Superior temporal gyrus (tissue), 1 donor: ENCODE results near the gene TMEM41B.
"Not testable (repeated sequence)": the region's sequence is repeated elsewhere in the genome, so short reads cannot be mapped to it uniquely, and the experiment has no call there.

Experiments used
- DNase-seq: peaks from one replicate; pipeline ENCODE4 v3.0.0-alpha.2; 2016; ENCODE audit errors: extremely low spot score

Gene TMEM41B, protein sequence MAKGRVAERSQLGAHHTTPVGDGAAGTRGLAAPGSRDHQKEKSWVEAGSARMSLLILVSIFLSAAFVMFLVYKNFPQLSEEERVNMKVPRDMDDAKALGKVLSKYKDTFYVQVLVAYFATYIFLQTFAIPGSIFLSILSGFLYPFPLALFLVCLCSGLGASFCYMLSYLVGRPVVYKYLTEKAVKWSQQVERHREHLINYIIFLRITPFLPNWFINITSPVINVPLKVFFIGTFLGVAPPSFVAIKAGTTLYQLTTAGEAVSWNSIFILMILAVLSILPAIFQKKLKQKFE

DNA sequence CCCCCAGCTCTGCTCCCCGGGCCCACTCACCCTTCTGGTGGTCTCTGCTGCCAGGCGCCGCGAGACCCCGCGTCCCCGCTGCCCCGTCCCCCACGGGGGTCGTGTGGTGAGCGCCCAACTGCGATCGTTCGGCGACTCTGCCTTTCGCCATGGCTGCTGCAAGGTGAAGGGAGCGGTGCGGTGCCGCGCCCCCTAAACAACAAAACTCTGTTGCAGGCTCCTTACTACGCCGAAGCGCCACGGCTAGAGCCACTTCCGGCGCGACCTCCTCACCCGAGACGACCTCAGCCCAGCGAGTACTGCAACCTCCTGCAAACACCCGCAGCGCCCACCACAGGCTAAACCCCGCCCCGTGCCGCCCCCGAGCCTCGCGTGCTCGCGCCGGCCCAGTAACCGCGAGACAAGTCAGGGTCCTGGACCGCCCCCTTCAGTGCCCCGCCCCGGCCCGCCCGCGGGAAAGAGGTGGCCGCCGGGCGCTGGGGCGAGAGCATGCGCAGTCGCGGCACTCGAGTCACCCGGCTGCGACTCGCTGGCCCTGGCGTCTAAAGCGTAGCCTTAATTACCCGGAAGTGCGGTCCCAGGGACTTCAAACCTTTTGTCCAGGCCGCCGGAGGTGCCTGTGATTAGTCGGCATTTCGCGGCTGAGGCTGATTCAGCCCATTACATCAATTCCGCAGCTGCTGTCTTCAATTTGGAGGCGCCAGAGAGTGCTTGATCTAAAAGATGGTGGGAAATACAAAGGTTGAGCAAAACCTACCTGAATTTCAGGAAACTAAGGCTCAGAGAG lies at the start of gene TMEM41B:
Gene TMEM41B (minus strand): TSS at position 303 of the 787 bp plus-strand sequence. CDS start 152 bp downstream, at position 151.
- DNase-seq, result peak; percentile 96

DNA sequence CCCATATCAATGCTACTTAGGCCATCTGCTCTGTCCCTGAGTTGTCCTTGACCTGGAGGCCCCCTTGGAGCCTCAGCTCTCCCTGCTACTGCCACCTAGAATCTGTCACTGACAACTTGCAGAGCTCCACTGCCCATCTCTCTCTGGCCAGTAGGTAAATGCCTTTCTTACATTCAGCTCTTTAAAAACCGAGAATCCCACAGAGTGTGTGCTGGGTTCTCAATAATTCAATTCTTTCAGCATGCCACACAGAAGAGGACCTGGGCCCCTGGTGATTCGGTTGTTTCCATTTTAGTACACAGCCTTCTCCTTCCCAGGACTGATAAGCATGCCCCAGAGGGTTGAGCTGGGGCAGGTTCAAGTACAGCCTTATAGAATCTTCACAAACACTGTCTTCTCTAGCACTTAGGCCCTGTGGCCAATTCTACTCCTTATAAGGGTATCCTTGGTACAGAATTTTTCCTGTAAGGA lies 48.0 kb upstream of the TMEM41B start:
- no peak for DNase-seq

DNA sequence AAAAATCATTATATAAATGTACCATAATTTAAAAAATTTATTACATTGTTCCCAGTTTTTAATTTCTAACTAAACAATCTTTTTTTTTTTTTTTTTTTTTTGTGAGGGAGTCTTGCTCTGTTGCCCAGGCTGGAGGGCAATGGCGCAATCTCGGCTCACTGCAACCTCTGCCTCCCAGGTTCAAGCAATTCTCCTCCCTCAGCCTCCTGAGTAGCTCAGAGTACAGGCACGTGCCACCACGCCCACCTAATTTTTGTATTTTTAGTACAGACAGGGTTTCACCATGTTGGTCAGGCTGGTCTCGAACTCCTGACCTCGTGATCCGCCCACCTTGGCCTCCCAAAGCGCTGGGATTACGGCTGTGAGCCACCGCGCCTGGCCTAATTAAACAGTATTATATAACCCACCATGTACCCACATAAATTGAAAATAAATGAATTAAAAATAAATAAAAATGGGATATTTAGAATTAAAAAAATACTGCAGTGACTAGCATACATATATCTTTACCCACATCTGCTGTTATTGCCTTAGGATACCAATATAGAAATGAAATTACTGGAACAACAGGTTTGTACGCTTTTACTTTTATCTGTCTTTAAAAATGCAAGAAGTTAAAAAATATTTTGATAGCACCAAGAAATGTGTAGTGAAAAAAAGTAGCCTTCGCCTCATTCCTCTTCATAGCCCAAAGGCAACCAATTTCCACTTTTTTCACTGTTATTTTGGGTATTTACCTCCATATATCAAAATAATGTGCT lies 46.6 kb upstream of the TMEM41B start:
- not testable (repeated sequence) for DNase-seq

DNA sequence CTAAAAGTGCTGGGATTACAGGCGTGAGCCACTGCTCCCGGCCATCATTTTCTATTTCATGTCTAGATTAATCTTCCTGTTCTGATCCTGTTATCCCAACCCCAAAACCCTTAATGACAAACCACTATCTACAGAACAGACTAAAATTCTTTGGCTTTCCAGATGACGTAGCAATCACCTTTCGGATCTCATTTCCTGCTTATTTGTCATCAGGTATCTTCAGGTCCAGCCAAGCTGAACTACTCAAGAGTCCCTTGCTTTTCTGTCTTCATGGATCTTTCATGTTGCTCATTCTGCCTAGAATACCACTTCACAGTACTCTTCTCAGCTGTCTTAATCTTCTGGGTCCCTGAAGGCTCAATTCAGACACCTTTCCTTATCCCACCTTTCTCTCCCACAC lies 42.6 kb upstream of the TMEM41B start:
- DNase-seq, result no peak

DNA sequence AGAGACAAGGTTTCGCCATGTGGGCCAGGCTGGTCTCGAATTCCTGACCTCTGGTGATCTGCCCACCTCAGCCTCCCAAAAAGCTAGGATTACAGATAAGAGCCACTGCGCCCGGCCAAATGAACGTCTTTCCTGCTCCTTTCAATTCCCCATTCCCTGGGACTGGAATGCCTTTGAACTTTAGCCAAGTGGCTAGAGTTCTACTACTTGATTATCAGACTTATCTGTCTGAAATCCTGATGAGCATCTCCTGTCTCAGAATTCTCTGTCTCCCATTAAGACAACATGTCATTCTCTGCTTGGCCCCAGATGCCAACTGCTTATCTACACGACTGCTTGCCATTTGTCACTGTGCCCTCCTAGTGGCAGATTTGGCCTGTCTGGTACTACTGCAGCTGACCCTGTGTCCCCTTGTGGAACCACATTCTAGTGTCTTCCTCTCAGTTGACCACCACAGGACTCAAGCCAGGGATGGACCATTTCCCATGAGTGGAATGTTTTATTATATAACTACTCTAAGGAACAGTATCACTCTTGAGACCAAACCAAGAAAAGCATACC lies 37.0 kb upstream of the TMEM41B start:
- DNase-seq, result no peak

DNA sequence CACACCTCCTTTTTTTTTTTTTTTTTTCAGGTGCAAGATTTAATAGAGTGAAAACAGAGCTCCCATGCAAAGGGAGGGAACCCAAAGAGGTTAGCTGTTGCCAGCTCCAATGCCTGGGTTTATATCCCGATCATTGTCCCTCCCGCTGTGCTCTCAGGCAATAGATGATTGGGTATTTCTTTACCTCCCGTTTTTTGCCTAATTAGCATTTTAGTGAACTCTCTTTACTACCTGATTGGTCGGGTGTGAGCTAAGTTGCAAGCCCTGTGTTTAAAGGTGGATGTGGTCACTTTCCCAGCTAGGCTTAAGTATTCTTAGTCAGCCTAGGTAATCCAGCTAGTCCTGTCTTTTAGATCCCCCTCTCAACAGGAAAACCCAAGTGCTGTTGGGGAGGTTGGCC lies 33.4 kb upstream of the TMEM41B start:
- DNase-seq, result not testable (repeated sequence)

DNA sequence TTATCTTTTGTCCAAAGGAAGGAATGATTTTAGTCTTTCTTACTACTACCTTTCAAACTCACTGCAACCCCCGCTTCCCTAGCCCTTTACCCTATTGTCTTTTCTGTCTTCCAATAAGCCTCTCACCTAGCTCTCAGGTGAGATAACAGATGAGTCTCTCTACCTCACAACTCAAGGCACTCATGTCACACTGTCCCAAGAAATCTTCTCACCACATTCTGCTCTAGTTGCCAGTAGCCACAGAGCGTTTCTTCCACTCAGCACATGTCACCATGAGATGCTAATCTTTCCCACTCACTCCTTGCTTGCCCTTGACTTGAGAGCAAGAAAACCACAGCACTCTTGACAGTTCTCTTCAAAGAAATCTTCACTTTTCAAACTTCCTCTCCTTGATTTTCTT lies 32.7 kb upstream of the TMEM41B start:
- DNase-seq, result no peak

DNA sequence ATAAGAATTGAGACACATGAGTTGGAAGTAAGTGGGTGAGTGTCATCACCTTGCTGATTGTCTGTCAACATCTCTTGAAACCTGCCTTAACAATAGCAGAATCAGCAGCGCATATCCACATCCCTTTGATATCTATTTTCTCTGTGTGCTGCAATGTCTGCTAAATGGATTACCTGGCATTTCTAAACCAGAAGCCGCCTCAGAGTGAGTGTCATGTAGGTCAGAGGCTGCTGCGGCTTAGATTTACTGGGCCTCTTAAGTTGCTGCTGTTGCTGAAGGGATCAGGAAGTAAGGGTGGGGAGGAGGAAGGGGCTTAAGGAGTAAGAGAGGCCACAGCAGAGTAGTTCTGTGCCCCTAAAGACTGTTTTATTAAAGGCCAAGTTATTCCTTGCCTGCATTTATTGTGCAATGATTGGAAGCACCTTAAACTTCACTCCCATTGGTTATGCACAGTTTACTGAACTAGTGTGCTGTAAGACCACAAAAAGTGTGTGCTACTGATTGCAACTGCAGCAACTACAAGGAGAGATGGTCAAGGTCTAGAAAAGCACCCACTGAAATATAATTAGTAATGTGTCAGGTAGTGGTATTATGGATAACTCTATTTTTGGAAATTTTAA lies 29.8 kb upstream of the TMEM41B start:
- DNase-seq, result no peak

DNA sequence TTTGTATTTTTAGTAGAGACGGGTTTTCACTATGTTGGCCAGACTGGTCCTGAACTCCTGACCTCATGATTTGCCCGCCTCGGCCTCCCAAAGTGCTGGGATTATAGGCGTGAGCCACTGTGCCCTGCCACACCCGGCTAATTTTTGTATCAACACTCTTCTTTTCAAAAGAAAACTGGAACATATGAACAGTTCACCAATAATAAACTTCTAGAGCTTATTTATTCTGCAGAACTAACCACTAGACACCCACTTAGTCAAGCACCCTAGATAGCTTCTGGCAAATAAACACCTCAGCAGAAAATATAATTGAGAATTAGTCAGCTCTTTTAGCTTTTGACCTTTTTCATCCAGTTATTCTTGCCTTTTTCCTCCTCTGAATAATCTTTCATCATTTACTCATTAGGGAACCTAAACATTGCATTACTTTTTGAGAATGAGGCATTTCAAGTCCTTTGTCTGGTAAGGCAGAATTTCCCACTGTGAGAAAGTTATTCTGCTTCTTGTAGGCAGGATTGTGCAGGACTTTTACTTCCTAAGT lies 27.3 kb upstream of the TMEM41B start:
- DNase-seq, result no peak

DNA sequence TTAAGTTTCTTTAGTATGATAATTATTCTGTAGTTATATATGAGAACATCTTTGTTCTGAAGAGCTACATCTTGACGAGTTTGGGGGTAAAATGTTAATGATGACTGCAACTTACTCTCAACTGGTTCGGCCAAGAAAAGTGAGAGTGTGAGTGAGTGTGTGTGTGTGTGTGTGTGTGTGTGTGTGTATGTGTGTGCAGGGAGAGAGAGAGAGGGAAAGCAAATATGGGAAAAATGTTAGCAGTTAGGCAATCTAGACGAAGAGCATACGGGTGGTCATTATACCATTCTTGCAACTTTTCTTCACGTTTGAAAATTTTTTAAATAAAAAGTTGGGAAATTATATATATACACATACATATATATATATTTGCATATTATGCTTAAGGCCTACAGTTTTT lies 18.3 kb upstream of the TMEM41B start:
- DNase-seq, result no peak

DNA sequence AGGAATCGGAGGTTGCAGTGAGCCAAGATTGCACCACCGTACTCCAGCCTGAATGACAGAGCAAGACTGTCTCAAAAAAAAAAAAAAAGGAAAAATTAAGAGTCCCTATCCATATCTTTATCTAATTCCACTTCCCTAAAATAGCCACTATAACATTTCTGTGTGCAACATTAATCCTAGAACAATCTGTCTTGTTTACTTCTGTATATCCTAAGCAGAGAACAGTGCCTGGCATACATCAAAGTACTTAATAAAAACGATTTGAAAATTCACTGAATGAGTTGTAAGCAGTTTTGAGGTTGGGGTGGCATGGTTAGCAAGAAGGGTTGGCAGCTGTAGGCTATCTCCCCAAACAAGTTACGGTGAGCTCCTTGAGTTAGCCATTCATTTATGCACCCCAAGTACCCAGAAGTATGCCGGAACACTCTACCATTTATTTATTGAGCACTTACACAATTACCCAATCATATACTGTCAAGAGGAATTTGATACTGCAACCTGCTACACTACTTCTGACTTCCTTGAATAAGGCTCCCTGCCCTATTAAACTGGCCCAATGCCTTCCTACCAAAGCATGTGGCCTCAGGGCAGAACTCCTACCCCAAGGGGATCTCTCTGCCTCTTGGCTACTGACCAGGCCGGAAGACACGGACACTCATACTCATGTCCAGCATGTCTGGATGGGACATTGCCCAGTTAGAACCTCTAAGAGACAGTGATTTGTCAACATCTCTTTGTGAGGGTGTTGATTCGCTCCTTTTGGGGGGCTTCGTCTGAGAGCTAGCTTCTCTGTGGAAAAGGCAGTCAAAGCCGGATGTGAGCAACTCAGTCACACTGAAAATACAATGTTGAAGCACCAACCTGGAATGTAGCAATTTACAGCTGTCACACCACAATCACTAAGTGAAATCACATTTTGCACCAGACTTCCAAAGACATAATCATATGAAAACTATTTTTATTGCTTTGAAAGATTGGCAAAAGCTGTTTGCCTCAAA lies 16.3 kb upstream of the TMEM41B start:
- DNase-seq, result no peak

DNA sequence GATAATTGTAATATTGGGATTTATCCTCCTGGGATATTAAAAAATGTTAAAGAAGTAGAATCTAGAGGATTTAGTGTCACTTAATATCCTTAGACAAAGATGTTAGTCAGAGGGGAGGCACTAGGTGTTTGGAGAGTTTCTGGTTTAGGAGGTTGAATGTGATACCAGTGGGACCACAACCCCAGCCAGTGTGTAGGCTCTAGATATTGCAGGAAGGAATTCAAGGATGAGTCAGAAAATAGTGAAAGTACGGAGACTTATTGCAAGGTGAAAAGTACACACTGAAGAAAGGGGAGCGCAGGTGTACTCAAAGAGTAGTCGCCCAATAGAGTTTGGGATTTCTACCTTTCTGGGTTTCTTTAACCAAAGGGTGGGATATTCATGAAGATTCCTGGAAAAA lies 5.7 kb upstream of the TMEM41B start:
- no peak for DNase-seq

DNA sequence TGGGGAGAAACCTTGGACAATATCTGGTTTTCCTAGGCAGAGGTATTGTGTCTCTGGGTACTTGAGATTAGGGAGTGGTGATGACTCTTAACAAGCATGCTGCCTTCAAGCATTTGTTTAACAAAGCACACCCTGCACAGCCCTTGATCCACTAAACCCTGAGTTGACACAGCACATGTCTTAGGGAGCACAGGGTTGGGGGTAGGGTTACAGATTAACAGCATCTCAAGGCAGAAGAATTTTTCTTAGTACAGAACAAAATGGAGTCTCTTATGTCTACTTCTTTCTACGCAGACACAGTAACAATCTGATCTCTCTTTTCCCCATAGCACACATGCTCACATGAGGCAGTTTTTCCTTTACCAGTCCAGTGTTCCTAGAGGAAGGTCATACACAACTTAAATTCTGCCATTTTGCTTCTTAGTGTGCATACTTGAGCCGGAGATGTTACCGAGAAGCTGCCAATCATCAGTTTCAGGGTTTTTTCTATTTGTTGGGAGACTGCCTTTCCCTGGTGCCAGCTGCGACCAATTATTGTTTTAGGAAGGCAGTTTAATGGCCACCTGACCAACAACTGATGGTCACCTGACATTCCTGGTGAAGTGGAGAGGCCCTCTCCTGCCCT lies 5.1 kb upstream of the TMEM41B start:
- not testable (repeated sequence) for DNase-seq

DNA sequence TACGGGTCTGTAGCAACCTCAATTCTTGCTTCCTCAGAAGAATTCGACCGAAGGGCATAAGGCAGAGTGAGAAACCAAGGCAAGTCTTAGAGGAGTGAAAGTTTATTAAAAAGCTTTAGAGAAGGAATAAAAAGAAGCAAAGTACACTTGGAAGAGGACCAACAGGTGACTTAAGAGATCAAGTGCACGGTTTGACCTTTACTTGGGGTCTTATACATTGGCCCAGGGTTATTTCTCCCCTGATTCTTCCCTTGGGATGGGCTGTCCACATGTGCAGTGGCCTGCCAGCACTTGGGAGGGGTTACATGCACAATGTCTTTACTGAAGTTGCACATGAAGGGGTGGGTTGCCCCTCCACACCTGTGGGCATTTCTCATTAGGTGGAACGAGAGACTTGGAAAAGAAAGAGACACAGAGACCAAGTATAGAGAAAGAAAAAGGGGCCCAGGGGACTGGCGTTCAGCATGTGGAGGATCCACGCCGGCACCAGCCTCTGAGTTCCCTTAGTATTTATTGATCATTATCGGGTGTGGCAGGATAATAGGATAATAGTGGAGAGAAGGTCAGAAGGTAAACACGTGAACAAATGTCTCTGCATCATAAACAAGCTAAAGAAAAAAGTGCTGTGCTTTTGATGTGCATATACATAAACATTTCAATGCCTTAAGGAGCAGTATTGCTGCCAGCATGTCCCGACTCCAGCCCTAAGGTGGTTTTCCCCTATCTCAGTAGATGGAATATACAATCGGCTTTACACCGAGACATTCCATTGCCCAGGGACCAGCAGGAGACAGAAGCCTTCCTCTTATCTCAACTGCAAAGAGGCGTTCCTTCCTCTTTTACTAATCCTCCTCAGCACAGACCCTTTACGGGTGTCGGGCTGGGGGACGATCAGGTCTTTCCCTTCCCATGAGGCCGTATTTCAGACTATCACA lies 4.3 kb upstream of the TMEM41B start:
- not testable (repeated sequence) for DNase-seq

DNA sequence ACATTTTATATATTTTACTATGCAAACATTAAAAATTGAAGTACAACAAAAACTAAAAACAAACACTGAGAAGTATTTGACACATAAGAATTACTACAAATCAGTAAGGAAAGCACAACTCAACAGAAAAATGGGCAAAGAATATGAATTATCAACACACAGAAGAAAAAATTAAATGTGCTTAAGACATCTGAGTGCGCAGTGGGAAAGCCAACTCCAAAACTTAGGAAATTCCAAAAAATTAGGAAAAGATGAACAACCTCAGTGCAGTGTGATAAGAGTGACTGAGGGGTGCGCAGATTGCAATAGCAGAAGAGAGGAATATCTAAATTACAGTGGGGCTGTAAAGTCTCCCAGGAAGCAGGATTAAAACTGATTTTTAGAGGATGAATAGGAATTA lies 1.9 kb upstream of the TMEM41B start:
- DNase-seq, result no peak

DNA sequence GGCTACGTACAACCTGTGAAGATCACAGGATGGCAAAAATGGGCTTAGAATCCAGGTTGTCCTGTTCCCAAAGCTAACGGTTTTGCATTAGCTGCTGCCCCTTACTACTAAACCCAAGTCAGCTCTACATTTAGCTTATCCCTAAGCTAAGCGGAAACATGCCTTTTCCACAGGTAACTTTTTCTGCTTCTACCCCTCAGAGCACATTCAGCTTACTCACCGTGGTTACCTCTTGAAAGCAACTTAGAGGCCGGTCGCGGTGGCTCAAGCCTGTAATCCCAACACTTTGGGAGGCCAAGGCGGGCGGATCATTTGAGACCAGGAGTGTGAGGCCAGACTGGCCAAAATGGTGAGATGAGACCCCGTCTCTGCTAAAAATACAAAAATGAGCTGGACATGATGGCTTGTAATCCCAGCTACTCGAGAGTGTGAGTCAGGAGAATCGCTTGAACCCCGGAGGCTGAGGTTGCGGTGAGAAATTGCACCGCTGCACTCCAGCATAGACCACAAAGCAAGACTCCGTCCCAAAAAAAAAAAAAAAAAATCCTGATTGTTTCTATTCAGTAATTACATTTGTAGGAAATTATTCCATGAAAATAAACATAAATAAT lies 790 bp upstream of the TMEM41B start:
- no peak for DNase-seq

DNA sequence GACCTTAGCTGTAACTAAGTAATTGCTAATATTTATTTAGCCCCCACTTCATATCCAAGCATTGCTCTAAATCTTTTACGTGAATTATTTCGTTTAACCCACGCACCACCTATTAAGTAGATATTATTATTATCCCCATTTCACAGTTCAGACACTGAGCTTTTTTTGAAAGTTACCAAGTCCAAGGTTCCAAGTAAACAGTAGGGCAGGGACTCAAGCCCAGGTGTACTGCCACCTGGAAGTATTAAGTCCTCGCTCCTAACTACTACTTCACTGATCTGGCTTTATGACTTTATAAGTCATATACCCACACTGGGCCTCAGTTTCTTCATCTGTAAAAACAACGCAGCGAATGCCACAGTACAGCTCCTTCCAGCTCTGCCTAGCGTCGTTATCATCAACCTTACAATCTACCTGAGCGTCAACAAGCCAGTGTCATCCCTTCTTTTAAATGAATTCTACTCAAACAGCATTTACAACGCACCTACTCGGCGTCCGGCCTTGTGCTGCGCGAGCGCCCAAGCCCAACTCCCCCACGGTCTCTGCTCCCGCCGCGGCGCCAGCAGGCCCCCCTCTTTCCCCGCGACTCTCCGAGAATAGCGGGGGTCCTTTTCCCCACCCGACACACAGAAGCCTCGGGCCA lies 624 bp downstream of the TMEM41B start:
- DNase-seq, result peak; percentile 40
